HEK293T (cell line): ENCODE data around the gene SH2D1B.
"Not testable (repeated sequence)": the region's sequence is repeated elsewhere in the genome, so short reads cannot be mapped to it uniquely, and the experiment has no call there.

Experiments used
- CTCF ChIA-PET: fragments of 350-600 bp; formaldehyde crosslinking; extraction: SDS; loops from one replicate; lab custom pipeline; 2021; ENCODE audit warnings: antibody characterized with exemption, inconsistent platforms; lab: Yijun Ruan, JAX
- POLR2A ChIA-PET: fragments of 350-600 bp; formaldehyde crosslinking; extraction: SDS; loops from one replicate; lab custom pipeline; 2020; ENCODE audit warnings: antibody characterized with exemption, inconsistent platforms; lab: Yijun Ruan, JAX
- DNase-seq: peaks from one replicate; pipeline ENCODE4 v3.0.0; 2012; ENCODE audit warnings: mixed read lengths; ENCODE audit errors: extremely low spot score
- ARNT ChIP-seq: fragments of 450-650 bp; IDR thresholded peaks from 2 replicates; pipeline ENCODE4 v1.6.1; 2017; ENCODE audit warnings: mild to moderate bottlenecking
- BHLHE40 ChIP-seq: fragments of 450-650 bp; IDR thresholded peaks from 2 replicates; pipeline ENCODE4 v1.6.1; 2016; ENCODE audit warnings: mild to moderate bottlenecking, moderate library complexity, borderline replicate concordance
- CTBP1 ChIP-seq: fragments of 450-650 bp; IDR thresholded peaks from 2 replicates; pipeline ENCODE4 v1.6.1; 2016; ENCODE audit warnings: borderline replicate concordance
- ELF4 ChIP-seq: fragments of 450-650 bp; IDR thresholded peaks from 2 replicates; pipeline ENCODE4 v1.6.1; 2017; ENCODE audit warnings: antibody characterized with exemption
- FOXA1 ChIP-seq: fragments of 450-650 bp; IDR thresholded peaks from 2 replicates; pipeline ENCODE4 v1.6.1; 2016; ENCODE audit warnings: mild to moderate bottlenecking
- FOXK2 ChIP-seq: fragments of 450-650 bp; IDR thresholded peaks from 2 replicates; pipeline ENCODE4 v1.6.1; 2016; ENCODE audit warnings: mild to moderate bottlenecking
- FOXM1 ChIP-seq: fragments of 450-650 bp; IDR thresholded peaks from 2 replicates; pipeline ENCODE4 v1.6.1; 2017; ENCODE audit warnings: mild to moderate bottlenecking, borderline replicate concordance
- HDGF ChIP-seq: fragments of 450-650 bp; IDR thresholded peaks from 2 replicates; pipeline ENCODE4 v1.6.1; 2017; ENCODE audit warnings: antibody characterized with exemption, borderline replicate concordance
- L3MBTL2 ChIP-seq: fragments of 450-650 bp; conservative IDR thresholded peaks from 2 replicates; pipeline ENCODE4 v1.6.1; 2016; ENCODE audit warnings: mild to moderate bottlenecking
- LEF1 ChIP-seq: fragments of 450-650 bp; IDR thresholded peaks from 2 replicates; pipeline ENCODE4 v1.6.1; 2017; ENCODE audit warnings: mild to moderate bottlenecking, borderline replicate concordance
- NFRKB ChIP-seq: fragments of 450-650 bp; IDR thresholded peaks from 2 replicates; pipeline ENCODE4 v1.6.1; 2016; ENCODE audit warnings: mild to moderate bottlenecking, moderate library complexity
- SP1 ChIP-seq: fragments of 450-650 bp; IDR thresholded peaks from 2 replicates; pipeline ENCODE4 v1.6.1; 2017
- SUZ12 ChIP-seq: fragments of 450-650 bp; IDR thresholded peaks from 2 replicates; pipeline ENCODE4 v1.6.1; 2016; ENCODE audit warnings: mild to moderate bottlenecking
- TARDBP ChIP-seq: fragments of 450-650 bp; IDR thresholded peaks from 2 replicates; pipeline ENCODE4 v1.6.1; 2016
- ZNF384 ChIP-seq: fragments of 450-650 bp; IDR thresholded peaks from 2 replicates; pipeline ENCODE4 v1.6.1; 2016
- TF ChIP-seq, protein P1 (sequence below): fragments of 450-650 bp; IDR thresholded peaks from 2 replicates; pipeline ENCODE4 v1.6.1; 2016

Gene SH2D1B

DNA sequence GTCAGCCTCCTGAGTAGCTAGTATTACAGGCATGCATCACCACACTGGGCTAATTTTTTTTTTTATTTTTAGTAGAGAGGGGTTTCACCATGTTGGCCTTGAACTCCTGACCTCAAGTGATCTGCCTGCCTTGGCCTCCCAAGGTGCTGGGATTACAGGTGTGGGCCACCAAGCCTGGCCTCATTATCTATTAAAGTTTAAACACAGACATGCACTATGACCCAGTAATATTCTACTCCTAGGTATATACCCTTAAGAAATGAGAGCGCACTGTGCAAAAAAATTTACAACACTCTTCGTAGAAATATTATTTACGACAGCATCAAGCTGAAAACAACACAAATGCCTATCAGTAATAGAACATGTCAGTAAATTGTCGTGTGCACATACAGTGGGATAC, 18.6 kb upstream of the SH2D1B start:
- CTCF ChIA-PET, result no interaction called here
- no peak for TF ChIP-seq ARNT
- TF ChIP-seq ELF4, result no peak
- no peak for TF ChIP-seq L3MBTL2
- TF ChIP-seq BHLHE40, result no peak
- POLR2A ChIA-PET, result no interaction called here
- DNase-seq, result no peak

DNA sequence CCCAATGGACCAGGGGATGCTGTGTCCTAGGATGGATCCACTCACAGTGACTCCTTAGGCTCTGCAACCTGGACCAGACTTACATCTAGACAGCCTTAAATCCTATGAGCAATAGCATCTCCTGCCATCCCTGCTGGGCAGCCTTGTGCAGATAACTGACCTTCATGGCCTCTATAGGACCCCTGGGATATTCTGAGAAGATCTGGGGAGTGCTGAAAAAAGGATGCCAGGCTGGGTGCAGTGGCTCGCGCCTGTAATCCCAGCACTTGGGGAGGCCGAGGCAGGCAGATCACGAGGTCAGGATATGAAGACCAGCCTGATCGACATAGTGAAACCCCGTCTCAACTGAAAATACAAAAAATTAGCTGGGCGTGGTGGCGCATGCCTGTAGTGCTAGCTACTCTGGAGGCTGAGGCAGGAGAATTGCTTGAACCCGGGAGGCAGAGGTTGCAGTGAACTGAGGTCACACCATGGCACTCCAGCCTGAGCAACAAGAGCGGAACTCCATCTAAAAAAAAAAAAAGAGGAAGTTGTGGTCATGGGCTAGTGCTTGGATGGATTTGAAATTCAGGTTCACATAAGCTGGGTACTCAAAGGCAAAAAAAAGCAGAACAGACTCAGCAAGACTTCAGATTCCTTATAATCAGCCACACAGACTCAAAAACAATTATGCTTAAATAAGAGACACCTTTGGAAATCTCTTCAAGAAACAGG, 10.9 kb upstream of the SH2D1B start:
- no peak for TF ChIP-seq L3MBTL2
- TF ChIP-seq LEF1, result no peak
- TF ChIP-seq SP1, result no peak
- no peak for TF ChIP-seq CTBP1
- no peak for TF ChIP-seq NFRKB
- TF ChIP-seq ELF4, result no peak
- TF ChIP-seq BHLHE40, result no peak
- TF ChIP-seq FOXA1, result no peak
- no peak for TF ChIP-seq TARDBP
- TF ChIP-seq, protein P1, sequence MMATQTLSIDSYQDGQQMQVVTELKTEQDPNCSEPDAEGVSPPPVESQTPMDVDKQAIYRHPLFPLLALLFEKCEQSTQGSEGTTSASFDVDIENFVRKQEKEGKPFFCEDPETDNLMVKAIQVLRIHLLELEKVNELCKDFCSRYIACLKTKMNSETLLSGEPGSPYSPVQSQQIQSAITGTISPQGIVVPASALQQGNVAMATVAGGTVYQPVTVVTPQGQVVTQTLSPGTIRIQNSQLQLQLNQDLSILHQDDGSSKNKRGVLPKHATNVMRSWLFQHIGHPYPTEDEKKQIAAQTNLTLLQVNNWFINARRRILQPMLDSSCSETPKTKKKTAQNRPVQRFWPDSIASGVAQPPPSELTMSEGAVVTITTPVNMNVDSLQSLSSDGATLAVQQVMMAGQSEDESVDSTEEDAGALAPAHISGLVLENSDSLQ, result no peak
- no peak for TF ChIP-seq ZNF384
- TF ChIP-seq HDGF, result no peak
- TF ChIP-seq FOXM1, result no peak
- no peak for TF ChIP-seq SUZ12
- TF ChIP-seq FOXK2, result no peak
- TF ChIP-seq ARNT, result no peak
- CTCF ChIA-PET, result no interaction called here
- POLR2A ChIA-PET, result no interaction called here
- no peak for DNase-seq

DNA sequence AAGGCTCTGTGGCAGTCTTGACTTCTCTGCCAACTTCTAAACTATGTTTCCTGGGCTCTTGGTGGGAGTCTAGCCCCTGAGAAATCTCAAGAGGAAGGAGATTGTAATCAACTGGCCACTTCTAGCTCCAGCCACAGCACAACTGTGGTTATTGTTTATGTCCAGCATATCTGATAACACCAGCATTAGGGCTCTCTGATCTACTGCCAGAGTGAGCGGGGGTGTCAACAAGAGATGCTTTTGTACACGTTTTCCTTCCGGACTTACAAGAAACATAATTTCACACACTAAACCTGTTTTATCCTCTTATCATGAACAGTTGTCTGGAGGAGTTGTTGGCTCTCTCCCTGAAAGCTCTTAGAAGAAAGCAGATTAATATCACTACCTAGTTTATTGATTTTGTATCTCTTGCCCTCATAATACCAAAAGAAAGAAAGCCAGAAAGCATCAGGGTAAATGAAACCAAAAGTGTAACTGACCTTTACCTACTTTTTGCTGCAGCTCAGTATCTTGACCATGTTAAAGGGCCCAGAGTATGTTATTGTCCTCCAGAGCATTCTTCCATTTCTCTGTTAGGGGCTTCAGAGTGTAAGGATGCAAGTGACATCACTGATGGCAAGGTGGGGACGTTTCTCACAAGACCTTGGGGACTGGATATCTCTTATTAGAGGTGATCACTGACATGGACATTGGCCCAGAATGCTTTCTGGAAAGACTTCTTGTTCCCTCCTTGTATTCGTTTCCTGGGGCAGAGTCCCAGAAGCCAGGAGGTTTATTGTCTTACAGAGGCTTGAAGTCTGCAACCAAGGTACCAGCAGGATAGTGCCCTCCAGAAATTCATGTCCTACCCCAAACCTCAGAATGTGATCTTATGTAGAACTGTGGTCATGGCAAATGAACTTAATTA, 9.6 kb upstream of the SH2D1B start:
- DNase-seq, result no peak
- TF ChIP-seq L3MBTL2, result no peak
- TF ChIP-seq ARNT, result no peak
- TF ChIP-seq SP1, result no peak
- no peak for TF ChIP-seq LEF1
- no peak for TF ChIP-seq FOXK2
- TF ChIP-seq, protein P1, result no peak
- TF ChIP-seq TARDBP, result no peak
- no peak for TF ChIP-seq NFRKB
- TF ChIP-seq CTBP1, result no peak
- TF ChIP-seq HDGF, result no peak
- TF ChIP-seq ZNF384, result no peak
- no peak for TF ChIP-seq FOXM1
- ChIA-PET CTCF (no interaction called here), POLR2A (no interaction called here)

DNA sequence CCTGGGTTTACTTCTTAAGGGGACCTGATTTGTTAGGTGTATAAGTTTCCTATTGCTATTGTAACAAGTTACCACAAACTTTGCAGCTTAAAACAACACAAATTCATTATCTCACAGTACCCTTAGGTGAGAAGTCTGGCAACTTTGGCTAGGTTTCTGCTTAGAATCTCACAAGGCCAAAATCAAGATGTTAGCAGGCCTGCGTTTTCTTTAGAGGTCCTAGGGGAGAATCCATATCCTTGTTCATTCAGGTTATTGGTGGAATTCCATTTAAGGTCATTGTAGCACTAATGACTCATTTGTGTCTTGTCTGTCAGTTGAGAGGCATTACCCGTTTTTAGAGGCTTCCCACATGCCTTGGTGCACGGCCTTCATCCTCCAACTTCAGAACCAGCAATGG, 8.2 kb upstream of the SH2D1B start:
- no peak for DNase-seq
- POLR2A ChIA-PET, result no interaction called here
- CTCF ChIA-PET, result no interaction called here
- TF ChIP-seq CTBP1 (no peak), FOXM1 (no peak), ELF4 (no peak), ZNF384 (no peak), TARDBP (no peak), SP1 (no peak), BHLHE40 (no peak), FOXK2 (no peak), FOXA1 (no peak), NFRKB (no peak)
- TF ChIP-seq, protein P1, result no peak

DNA sequence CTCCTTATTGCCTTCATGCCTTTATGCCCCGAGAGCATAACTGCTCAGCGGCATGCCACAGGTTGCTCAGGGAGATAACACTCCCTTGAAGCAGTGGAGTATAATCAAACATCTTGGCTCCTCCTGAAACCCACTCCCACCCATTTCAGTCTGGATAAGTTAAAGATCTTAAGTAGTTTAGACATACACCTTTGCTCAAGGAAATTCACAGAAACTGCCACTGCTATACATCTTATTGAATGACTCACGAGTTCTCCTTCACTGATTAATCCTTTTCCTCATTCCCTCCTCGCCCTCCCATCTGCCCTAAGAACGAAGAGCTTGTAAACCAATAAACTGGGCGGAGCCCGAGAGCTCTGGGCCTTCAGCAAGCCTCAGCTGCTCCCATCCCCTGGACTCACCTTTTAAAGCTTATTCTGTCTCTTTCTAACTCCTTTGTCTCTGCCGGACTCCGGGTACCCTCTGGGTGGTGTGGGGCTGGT, 7.6 kb upstream of the SH2D1B start:
- CTCF ChIA-PET, DNase-seq, POLR2A ChIA-PET: not testable (repeated sequence)

DNA sequence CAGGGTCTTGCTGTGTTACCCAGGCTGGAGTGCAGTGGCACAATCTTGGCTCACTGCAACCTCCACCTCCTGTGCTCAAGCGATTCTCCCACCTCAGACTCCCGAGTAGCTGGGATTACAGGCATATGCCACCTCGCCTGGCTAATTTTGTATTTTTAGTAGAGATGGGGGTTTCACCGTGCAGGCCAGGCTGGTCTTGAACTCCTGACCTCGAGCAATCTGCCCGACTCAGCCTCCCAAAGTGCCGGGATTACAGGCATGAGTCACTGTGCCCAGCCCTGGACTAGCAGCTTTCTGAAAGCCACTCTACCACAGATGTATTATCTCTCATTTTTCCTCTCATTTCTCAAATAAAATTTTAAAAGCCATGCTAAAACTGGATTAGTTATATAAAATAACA, 6.6 kb upstream of the SH2D1B start:
- DNase-seq, CTCF ChIA-PET, POLR2A ChIA-PET: not testable (repeated sequence)

DNA sequence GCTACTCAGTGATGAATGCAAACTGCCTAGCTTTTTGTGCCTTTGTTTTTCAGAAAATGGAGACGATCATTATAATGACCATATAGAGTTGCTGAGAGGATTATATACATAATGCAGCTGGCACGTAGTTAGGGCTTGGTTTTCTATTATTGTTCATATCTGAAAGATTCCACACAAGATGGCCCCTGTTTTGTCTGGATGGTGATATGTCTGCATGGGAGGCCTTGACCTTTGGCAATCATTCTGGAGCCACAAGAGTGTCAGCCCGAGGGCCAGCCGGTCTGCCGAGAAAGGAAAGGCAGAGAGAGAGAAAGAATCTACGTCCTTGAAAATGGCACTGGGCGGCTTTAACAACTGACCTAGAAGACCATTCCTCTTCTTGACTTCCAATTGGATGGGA, 5.7 kb upstream of the SH2D1B start:
- no peak for TF ChIP-seq CTBP1
- TF ChIP-seq TARDBP, result no peak
- no peak for TF ChIP-seq FOXM1
- TF ChIP-seq ELF4, result no peak
- no peak for TF ChIP-seq FOXK2
- no peak for TF ChIP-seq SP1
- no peak for TF ChIP-seq L3MBTL2
- POLR2A ChIA-PET, result no interaction called here
- DNase-seq, result no peak
- CTCF ChIA-PET, result interaction anchor here (0.7 kb wide), 1 partner anchor 143 kb away, joined by 3 read pairs; no protein-coding TSS in a partner anchor
